HG02571 (cell line): ENCODE data around the gene TCF20.

ENCODE experiments used
- ATAC-seq: cut with Tn5 transposase; IDR thresholded peaks from one replicate; pipeline ENCODE4 v1.9.1; 2021; ENCODE audit warnings: mild to moderate bottlenecking, moderate library complexity; ENCODE audit not compliant: unreplicated experiment

Gene TCF20

GRCh38 chr22:42268852-42269410, 1.5 kb downstream of the TCF20 start:
- ATAC-seq: no peak

GRCh38 chr22:42265321-42265720, 5.1 kb downstream of the TCF20 start:
- ATAC-seq: no peak

- no peak for ATAC-seq
Observed at GRCh38 chr22:42263944-42264343, 6.5 kb downstream of the TCF20 start.

- ATAC-seq: no peak
Observed at GRCh38 chr22:42262964-42263363, 7.5 kb downstream of the TCF20 start.

- ATAC-seq: no peak
Observed at GRCh38 chr22:42261296-42261695, 9.2 kb downstream of the TCF20 start.

DNA sequence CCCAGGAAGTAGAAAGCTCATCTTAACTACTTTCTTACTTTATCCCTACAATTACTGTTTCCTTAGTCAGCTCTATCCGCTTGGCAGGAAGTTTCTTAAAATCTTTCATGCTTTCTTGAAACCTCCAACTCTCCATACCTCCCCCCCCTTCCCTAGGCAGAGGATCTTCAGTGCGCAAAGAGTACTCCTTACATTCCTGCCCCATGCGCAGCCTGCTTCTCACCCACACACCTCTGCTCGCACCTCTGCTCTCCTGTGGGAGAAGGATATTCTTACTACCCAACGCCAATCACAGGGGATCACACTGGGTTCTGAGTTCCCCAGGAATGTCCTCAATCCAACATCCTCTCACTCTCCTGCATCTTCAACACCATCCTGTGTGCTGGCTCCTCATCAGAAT, 12.3 kb downstream of the TCF20 start:
- no peak for ATAC-seq

DNA sequence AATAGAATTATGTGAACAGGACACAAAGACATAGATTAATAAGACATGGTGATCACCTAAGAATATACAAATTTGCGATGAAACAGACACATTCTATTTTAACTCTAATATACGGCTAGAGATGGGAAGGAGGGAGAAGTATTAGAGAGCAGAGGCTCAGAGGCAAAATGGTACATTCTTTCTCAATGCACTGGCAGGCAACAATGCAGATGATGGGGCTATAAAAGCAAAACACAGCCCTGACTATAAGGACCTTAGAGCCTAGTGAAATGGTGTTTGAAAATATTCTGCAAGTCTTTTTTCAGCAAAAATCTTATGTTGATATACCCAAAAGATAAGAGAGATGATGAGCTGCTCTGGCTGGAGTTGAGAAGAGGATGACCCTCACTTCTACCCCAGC, 13.1 kb downstream of the TCF20 start:
- no peak for ATAC-seq

- no peak for ATAC-seq
Observed at GRCh38 chr22:42256930-42257329, 13.5 kb downstream of the TCF20 start.

DNA sequence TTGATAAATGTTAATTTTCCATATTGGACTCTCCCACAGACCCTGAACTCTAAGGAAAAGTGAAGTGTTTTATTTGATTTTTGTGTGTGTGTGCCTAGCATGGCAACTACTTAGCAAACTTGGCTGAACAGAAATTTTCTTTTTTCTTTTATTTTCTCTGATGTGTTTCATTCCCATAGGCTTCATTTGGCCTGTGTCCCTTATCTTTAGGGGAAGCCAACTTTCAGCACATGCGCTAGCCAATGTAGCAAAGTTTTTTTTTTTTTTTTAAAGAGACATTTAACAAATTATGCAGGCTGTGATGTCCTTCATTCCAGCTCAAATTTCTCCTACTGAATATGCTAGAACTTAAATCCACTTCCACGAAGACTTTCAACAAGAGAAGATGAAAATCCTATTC, 14.2 kb downstream of the TCF20 start:
- no peak for ATAC-seq

DNA sequence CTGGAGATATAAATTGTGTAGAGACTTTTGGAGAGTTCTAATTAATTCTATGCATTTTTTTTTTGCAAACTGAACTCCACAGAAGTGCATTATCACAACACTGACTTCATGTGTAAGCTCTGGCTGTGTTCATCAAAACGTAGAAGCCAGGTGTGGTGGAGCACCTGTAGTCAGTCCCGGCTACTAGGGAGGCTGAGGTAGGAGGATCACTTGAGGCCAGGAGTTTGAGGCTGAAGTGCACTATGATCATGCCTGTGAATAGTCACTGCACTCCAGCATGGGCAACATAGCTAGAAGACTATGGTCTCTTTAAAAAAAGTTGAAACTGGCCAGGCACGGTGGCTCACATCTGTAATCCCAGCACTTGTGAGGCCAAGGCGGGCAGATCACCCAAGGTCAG, 20.6 kb downstream of the TCF20 start:
- ATAC-seq: no peak

GRCh38 chr22:42248995-42249394, 21.5 kb downstream of the TCF20 start:
- no peak for ATAC-seq

DNA sequence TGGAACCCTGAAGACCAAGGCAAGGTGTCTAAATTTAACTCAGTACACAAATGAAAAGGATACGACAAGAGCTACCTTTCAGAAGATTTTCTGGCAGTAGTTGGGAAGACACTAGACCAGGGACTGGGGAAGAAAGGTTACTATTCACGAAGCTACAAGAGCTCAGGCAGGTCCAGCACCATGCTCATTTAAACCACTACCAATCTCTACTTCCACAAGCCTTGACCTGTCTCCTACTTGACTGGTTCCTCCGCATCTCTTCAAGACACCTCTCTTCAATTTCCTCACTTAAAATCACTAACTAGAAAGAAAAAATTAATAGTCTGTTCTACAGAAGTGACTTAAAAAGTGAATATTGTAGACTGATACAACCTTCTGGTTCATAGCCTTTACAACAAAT, 22.9 kb downstream of the TCF20 start:
- no peak for ATAC-seq

DNA sequence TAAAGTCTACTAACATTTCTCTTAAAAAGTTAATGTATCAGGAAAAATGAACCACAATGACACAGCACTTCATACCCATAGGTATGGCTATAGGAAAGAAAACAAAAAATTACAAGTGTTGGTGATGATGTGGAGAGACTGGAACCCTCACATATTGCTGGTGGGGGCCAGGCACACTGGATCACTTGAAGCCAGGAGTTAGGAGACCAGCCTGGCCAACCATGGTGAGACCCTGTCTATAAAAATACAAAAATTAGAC, 26.7 kb downstream of the TCF20 start:
- ATAC-seq: no peak

DNA sequence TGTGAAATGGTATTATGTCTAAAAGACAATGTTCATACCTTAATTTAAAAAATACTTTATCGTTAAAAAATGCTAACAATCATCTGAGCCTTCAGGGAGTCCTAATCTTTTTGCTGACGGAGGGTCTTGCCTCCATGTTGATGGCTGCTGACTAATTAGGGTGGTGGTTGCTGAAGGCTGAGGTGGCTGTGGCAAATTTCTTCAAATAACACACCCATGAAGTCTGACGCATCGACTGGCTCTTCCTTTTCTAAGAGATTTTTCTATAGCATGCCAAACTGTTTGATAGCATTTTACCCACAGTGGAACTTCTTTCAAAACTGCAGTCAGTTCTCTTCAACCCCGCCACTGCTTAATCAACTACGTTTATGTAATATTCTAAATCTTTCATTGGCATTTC, 33.6 kb downstream of the TCF20 start:
- no peak for ATAC-seq

DNA sequence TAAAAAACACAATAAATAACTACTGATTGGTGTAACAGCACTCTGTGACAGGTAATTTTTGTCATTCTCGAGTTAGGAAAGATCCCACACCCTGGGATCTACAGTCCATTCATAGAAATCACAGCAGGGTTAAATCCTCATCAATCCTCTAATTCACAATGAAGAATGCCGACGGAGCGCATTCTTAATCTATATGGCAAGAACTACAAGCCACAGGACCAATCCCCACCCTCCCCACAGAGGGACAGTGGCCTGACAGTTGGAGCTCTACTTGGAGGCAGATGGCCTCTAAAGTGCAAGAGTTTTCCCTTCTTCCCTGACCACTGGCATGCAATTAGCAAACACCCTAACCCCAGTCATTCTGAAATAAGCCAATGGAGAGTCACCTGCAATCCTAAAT, 34.2 kb downstream of the TCF20 start:
- no peak for ATAC-seq

- ATAC-seq: no peak
Observed at GRCh38 chr22:42233879-42234278, 36.6 kb downstream of the TCF20 start.

- no peak for ATAC-seq
Observed at GRCh38 chr22:42231929-42232328, 38.5 kb downstream of the TCF20 start.

GRCh38 chr22:42229455-42230149, 40.9 kb downstream of the TCF20 start:
- ATAC-seq: no peak

DNA sequence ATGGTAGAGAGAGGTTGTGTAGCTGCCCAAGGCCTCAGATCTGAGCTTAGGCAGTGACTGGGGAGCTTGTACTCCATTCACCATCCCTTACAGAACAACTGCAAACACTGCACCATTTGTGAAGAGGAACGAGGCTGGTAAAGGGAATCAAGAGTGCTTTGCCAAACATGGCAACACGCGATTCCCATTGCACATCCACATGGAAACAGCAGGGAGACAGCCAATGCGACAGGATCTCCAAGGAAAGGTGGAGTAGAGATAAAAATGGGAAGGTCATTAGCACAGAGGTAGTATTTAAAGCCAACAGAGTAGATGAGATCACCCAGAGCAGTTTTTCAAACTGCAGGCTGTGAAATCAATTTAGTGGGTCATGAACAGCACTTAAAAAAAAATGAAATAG, 42.0 kb downstream of the TCF20 start:
- ATAC-seq: no peak

- no peak for ATAC-seq
Observed at GRCh38 chr22:42227435-42227834, 43.0 kb downstream of the TCF20 start.

DNA sequence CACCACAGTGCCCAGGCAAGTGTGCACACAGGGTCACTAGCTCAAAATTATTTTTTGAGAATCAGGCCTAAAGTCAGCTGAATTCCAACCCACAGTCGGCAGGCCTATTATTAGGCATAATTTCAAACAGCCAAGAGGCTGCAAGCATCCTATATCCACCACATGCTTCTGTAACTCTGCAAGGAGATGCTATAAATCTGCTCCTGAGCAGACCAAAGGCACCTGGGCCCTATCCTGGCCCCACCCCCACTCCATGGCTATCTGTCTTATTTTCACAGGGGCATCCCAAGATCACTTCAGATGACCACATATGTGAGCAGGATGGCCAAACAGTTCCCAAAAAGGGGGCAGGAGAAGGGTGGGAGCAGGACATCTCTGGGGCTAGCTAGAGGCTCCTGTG, 44.6 kb downstream of the TCF20 start:
- ATAC-seq: no peak

DNA sequence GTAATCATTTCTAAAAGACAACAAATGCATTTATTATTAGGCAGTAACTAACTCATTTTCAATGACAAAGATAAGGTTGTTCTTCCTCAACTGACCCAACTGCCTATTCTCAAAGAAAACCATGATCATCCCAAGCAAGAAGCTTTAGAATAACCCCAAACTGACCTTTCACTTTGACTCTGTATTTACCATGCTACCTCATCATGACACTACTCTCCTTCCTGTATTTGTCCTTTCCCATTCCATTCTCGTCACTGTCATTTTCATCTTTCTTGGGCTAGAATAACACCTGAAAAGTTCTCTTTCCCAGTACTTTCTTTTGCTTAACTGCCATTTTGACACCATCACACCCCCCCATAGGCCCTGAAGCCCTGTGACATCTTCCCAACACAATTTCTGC, 48.3 kb downstream of the TCF20 start:
- no peak for ATAC-seq
